NCI-H524 treated with DMSO at 0.1 percent for 48 hours (cell line): ENCODE results near the gene HSD17B13.
"Not testable (repeated sequence)": the region's sequence is repeated elsewhere in the genome, so short reads cannot be mapped to it uniquely, and the experiment has no call there.

Experiments
- DNase-seq: peaks from one replicate; lab custom pipeline; 2025; lab: John Stamatoyannopoulos, UW

The HSD17B13 gene

GRCh38 chr4:87322754-87323153 is at the start of gene HSD17B13:
Gene HSD17B13 (minus strand): TSS chr4:87322882. CDS start chr4:87322841, 41 bp downstream.
- no peak for DNase-seq

- no peak for DNase-seq
Observed at GRCh38 chr4:87370068-87370467, 47.4 kb upstream of the HSD17B13 start.

- no peak for DNase-seq
Observed at GRCh38 chr4:87366521-87367162, 44.0 kb upstream of the HSD17B13 start.

GRCh38 chr4:87365348-87365747 is 42.7 kb upstream of the HSD17B13 start:
- DNase-seq = no peak

GRCh38 chr4:87363552-87363951 is 40.9 kb upstream of the HSD17B13 start:
- DNase-seq = no peak

GRCh38 chr4:87360338-87360935 is 37.8 kb upstream of the HSD17B13 start:
- no peak for DNase-seq

- DNase-seq = no peak
Observed at GRCh38 chr4:87359258-87359657, 36.6 kb upstream of the HSD17B13 start.

- DNase-seq = no peak
Observed at GRCh38 chr4:87356832-87357526, 34.3 kb upstream of the HSD17B13 start.

GRCh38 chr4:87354168-87355102 is 31.8 kb upstream of the HSD17B13 start:
- DNase-seq = no peak

- no peak for DNase-seq
Observed at GRCh38 chr4:87353592-87353991, 30.9 kb upstream of the HSD17B13 start.

GRCh38 chr4:87345139-87345538 is 22.5 kb upstream of the HSD17B13 start:
- DNase-seq = no peak

GRCh38 chr4:87342872-87343271 is 20.2 kb upstream of the HSD17B13 start:
- no peak for DNase-seq

- DNase-seq = not testable (repeated sequence)
Observed at GRCh38 chr4:87341954-87342635, 19.4 kb upstream of the HSD17B13 start.

GRCh38 chr4:87339440-87339839 is 16.8 kb upstream of the HSD17B13 start:
- no peak for DNase-seq

GRCh38 chr4:87337361-87337760 is 14.7 kb upstream of the HSD17B13 start:
- DNase-seq = no peak

- no peak for DNase-seq
Observed at GRCh38 chr4:87333267-87333666, 10.6 kb upstream of the HSD17B13 start.

GRCh38 chr4:87330761-87331160 is 8.1 kb upstream of the HSD17B13 start:
- no peak for DNase-seq

- no peak for DNase-seq
Observed at GRCh38 chr4:87327136-87327535, 4.5 kb upstream of the HSD17B13 start.

GRCh38 chr4:87326460-87326859 is 3.8 kb upstream of the HSD17B13 start:
- no peak for DNase-seq

GRCh38 chr4:87321888-87322287 is 794 bp downstream of the HSD17B13 start:
- no peak for DNase-seq

- DNase-seq = no peak
Observed at GRCh38 chr4:87317527-87317926, 5.2 kb downstream of the HSD17B13 start.

GRCh38 chr4:87316961-87317360 is 5.7 kb downstream of the HSD17B13 start:
- no peak for DNase-seq
